GM13977 (cell line): ENCODE results near the gene CIITA.

Experiments
- DNase-seq: peaks from one replicate; pipeline ENCODE4 v3.0.0; 2012; ENCODE audit warnings: low spot score
- CTCF ChIP-seq: IDR thresholded peaks from 2 replicates; pipeline ENCODE4 v1.5.1; 2012; ENCODE audit warnings: mild to moderate bottlenecking, control low read depth; ENCODE audit not compliant: insufficient read depth; ENCODE audit errors: extremely low read depth, missing control alignments
- in situ Hi-C: fragments of 300-500 bp; cut with MboI; formaldehyde crosslinking; loops from one replicate; pipeline ENCODE4 v1.12.0; 2022; ENCODE audit warnings: low sequenced_read_pairs, low pct_unique_long_range_greater_than_20kb, mixed read lengths, inconsistent platforms; ENCODE audit not compliant: unreplicated experiment

Gene CIITA

GRCh38 chr16:10976634-10977033 lies 99.6 kb downstream of the CIITA start:
- TF ChIP-seq CTCF: no peak
- in situ Hi-C loops: no loop called here
- no peak for DNase-seq

- TF ChIP-seq CTCF: no peak
- no peak for DNase-seq
- in situ Hi-C loops: no loop called here
These were observed 101.1 kb downstream of the CIITA start for GRCh38 chr16:10978124-10978523.

DNA sequence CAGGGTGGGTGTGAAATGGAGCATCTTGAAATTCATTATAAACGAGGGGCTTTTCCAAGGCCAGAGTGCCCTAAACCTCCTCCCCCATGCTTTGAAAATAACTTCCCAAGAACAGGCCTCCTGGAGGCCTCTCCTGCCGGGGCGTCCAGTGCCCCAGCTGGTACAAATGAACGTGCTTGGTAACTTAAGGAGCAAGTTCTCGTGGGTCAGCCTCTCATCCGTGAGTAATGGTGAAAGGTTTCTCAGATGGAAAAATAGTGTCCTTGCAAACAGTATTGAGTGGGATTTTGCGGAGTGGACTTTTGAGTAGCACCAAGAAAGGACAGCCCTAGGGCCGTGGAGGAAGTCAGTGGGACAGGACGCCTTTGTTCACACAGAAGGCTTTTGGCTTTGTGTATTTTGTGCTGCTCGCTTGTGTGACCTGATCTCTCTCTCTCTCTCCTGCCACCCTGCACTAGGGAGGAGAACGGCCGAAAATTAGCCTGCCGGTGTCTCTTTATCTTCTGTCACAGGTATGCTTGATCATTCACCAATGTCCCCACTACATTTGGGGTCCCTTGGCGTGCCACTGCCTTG lies 102.0 kb downstream of the CIITA start:
- DNase-seq: no peak
- no peak for TF ChIP-seq CTCF

DNA sequence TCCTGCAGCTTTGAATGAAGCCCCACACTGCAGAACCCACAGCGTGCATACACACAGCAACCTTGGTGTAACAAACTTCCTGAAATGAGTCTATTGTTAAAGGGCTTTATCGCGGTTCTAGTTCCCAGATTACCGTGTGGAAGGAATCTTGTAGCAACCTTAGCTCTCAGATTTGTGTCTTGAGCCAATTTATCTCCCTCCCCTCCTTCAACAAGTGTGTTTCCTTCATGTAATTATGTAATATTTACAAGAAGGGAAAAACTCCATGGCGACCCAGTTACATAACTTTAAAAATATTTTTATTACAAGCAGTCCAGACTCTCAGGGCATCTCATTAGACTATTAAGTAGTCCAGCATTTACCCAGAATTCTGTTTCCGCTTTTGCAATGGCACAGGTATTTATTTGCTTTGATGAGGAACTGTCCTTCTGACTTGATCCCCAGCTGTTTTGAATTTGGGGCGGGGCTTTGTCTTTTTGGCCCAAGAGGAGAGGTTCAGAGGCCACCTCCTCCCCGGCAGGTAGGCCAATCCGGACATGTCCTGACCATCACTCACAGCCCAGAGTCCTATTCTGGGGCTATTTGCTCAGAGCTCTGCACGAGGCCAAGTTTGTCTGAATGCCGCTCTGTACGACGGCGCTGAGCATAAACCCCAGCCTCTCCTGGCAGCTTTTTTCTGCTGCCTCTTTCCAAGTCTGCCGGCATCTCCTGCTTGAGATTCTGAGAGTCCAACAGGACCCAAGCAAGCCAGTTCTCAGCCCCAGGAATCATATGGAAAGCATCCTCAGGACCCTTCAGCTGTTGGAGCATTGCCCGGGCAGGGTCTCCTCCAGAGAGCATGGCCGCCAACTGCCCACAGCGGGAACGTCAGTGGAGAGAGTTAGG lies 103.0 kb downstream of the CIITA start:
- in situ Hi-C loops: no loop called here
- DNase-seq: no peak
- TF ChIP-seq CTCF: no peak

More for the DNA sequence above, 102.0 kb downstream of the CIITA start:
- in situ Hi-C loops: no loop called here

DNA sequence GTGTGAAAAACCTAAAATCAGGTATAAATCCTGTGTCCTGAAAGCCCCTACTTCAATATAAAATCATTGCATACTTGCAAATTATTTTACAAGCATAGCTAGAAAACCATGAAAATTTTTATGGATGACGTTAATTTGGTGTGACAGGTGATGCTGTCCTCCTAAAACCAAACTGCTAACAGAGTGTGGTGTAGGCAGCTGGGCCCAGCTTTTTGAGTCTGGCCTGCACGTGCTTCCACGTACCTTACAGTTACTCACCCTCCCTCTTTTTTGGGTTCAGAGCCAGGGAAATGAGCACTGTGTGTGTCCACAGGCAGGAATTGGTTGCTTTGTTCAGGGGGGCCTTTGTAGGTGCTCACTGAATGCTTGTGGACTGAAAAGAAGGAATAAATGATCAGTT lies 103.8 kb downstream of the CIITA start:
- TF ChIP-seq CTCF: no peak
- DNase-seq: no peak
- in situ Hi-C loops: no loop called here

- DNase-seq: peak; percentile 57
- TF ChIP-seq CTCF: peak; percentile 75
- in situ Hi-C loops: no loop called here
These were observed 104.8 kb downstream of the CIITA start for GRCh38 chr16:10981697-10982216.
